Measurements from ENCODE around the gene TNFRSF11A.

GRCh38 chr18:62381373-62381772 lies 56.3 kb downstream of the TNFRSF11A start:
- TF ChIP-seq CTCF (IDR thresholded peaks at IDR 0.05) (no peak), EZH2 (IDR thresholded peaks at IDR 0.05; ENCODE audit: borderline replicate concordance, insufficient read depth, low read depth, low read length, poor library complexity, severe bottlenecking) (no peak)

All from B cell (primary cell).